CD14-positive monocyte (primary cell): Measurements from ENCODE around the gene ZEB1. TPM values are rescaled to one million over a fixed set of nuclear protein-coding genes. Genes with fewer than 3 reads are reported as not detected.

Experiments
- DNase-seq, 3 donors: peaks; one replicate each; pipeline ENCODE4 v3.0.0-alpha.2; 2011 to 2022
- H2AFZ ChIP-seq: 2 replicates; pipeline ENCODE4 v1.6.0; 2012; ENCODE audit warnings: mild to moderate bottlenecking, low read depth, low read length, inconsistent platforms; ENCODE audit not compliant: insufficient read depth, poor library complexity, severe bottlenecking
- H3K27ac ChIP-seq, 2 donors: 1 replicate in 1 of 2; 2 replicates in 1 of 2; pipeline ENCODE4 v1.5.1; 2012 to 2013; ENCODE audit warnings: low read length in 2 of 2, control low read depth in 1 of 2, inconsistent platforms in 1 of 2, low read depth in 1 of 2, mild to moderate bottlenecking in 1 of 2
- H3K27me3 ChIP-seq, 2 donors: one replicate each; pipeline versions ENCODE4 v1.6.0 to v1.6.1; 2011 to 2013; ENCODE audit warnings: low read length in 2 of 2; ENCODE audit not compliant: control insufficient read depth in 2 of 2, insufficient read depth in 2 of 2
- H3K36me3 ChIP-seq, 2 donors: replicated peaks in 1 of 2; 1 replicate in 1 of 2; 2 replicates in 1 of 2; pipeline versions ENCODE4 v1.5.1 to v1.6.1; 2012 to 2013; ENCODE audit warnings: low read length in 2 of 2, control low read depth in 1 of 2, inconsistent platforms in 1 of 2, mild to moderate bottlenecking in 1 of 2; ENCODE audit not compliant: insufficient read depth in 2 of 2, control insufficient read depth in 1 of 2
- H3K4me1 ChIP-seq, 2 donors: 1 replicate in 1 of 2; 2 replicates in 1 of 2; pipeline versions ENCODE4 v1.5.1 to v1.6.1; 2012 to 2013; ENCODE audit warnings: low read length in 2 of 2, control low read depth in 1 of 2, inconsistent platforms in 1 of 2, mild to moderate bottlenecking in 1 of 2, moderate library complexity in 1 of 2; ENCODE audit not compliant: insufficient read depth in 2 of 2, control insufficient read depth in 1 of 2
- H3K4me2 ChIP-seq: replicated peaks from 2 replicates; pipeline ENCODE3; 2012; ENCODE audit warnings: low read length, moderate library complexity, mild to moderate bottlenecking; ENCODE audit not compliant: poor library complexity, severe bottlenecking; ENCODE audit errors: extremely low read depth
- H3K4me3 ChIP-seq, 3 experiments: fragments of 200-600 bp in 1 of 3; sonication (generic) in 1 of 3; replicated peaks in 1 of 3; 1 replicate in 2 of 3; 2 replicates in 1 of 3; pipeline ENCODE4 v1.5.1; 2011 to 2013; ENCODE audit warnings: low read length in 3 of 3, mild to moderate bottlenecking in 3 of 3, control low read depth in 2 of 3, low read depth in 2 of 3, inconsistent platforms in 1 of 3, moderate library complexity in 1 of 3
- H3K79me2 ChIP-seq: 2 replicates; pipeline ENCODE4 v1.6.0; 2012; ENCODE audit warnings: mild to moderate bottlenecking, control low read depth, inconsistent platforms, low read length, moderate library complexity; ENCODE audit not compliant: insufficient read depth
- H3K9ac ChIP-seq: 2 replicates; pipeline ENCODE4 v1.6.0; 2017; ENCODE audit warnings: low read length, mild to moderate bottlenecking; ENCODE audit not compliant: insufficient read depth, poor library complexity, severe bottlenecking
- H3K9me3 ChIP-seq, 2 donors: replicated peaks in 1 of 2; 1 replicate in 1 of 2; 2 replicates in 1 of 2; pipeline versions ENCODE4 v1.5.1 to v1.6.1; 2012 to 2013; ENCODE audit warnings: low read length in 2 of 2, control low read depth in 1 of 2; ENCODE audit not compliant: control insufficient read depth in 1 of 2, insufficient read depth in 1 of 2
- H4K20me1 ChIP-seq: 2 replicates; pipeline ENCODE4 v1.6.0; 2012; ENCODE audit warnings: mild to moderate bottlenecking, low read length, control low read depth, moderate library complexity; ENCODE audit not compliant: insufficient read depth
- H3K27ac Mint-ChIP-seq, 7 donors: one replicate each; pipeline ENCODE4 v1.8.0; 2020; ENCODE audit warnings: mild to moderate bottlenecking in 7 of 7, mixed read lengths in 7 of 7, moderate library complexity in 6 of 7, inconsistent platforms in 2 of 7
- H3K27me3 Mint-ChIP-seq, 3 donors: one replicate each; pipeline ENCODE4 v1.8.0; 2021 to 2022; ENCODE audit warnings: low read depth in 3 of 3, mild to moderate bottlenecking in 3 of 3, mixed read lengths in 3 of 3, moderate library complexity in 3 of 3, inconsistent platforms in 1 of 3
- H3K36me3 Mint-ChIP-seq, 2 donors: one replicate each; pipeline ENCODE4 v1.8.0; 2020; ENCODE audit warnings: mixed read lengths in 2 of 2, inconsistent platforms in 1 of 2, mild to moderate bottlenecking in 1 of 2
- H3K4me1 Mint-ChIP-seq: one replicate; pipeline ENCODE4 v1.8.0; 2020; ENCODE audit warnings: mild to moderate bottlenecking, mixed read lengths
- H3K4me3 Mint-ChIP-seq, 2 donors: one replicate each; pipeline ENCODE4 v1.8.0; 2020; ENCODE audit warnings: mild to moderate bottlenecking in 2 of 2, mixed read lengths in 2 of 2, moderate library complexity in 1 of 2
- H3K9me3 Mint-ChIP-seq, 7 donors: one replicate each; pipeline ENCODE4 v1.8.0; 2020 to 2022; ENCODE audit warnings: mixed read lengths in 7 of 7, mild to moderate bottlenecking in 6 of 7, moderate library complexity in 6 of 7, inconsistent platforms in 2 of 7
- CTCF ChIP-seq: fragments of 200-600 bp; IDR thresholded peaks from one replicate; pipeline ENCODE4 v1.8.0; 2022; ENCODE audit warnings: antibody characterized with exemption, mild to moderate bottlenecking
- WGBS: methylation state at CpG from one replicate; pipeline ENCODE4 v1.1.5; 2013; ENCODE audit warnings: missing lambda C conversion rate; ENCODE audit not compliant: insufficient coverage; 5-methylcytosine and 5-hydroxymethylcytosine counted together
- intact Hi-C, 2 donors: fragments of 100-400 bp; cut with micrococcal nuclease; formaldehyde crosslinking; loops; one replicate each; pipeline versions ENCODE4 v1.15.0 to v1.15.1; 2023
- polyA plus RNA-seq, 3 donors: library from polyadenylated mRNA; depleted of rRNA in 1 of 3; unstranded in 2 of 3; stranded (reverse) in 1 of 3; fragments of 300-500 nt in 2 of 3; fragments of >200 nt in 1 of 3; fragmentation: Illumina TruSeq in 2 of 3; gene quantifications; 1 replicate in 2 of 3; 2 replicates in 1 of 3; pipeline ENCODE4 v1.2.3, GENCODE V29; 2012 to 2021

ZEB1 gene
- polyA plus RNA-seq, 3 donors = 0.13 to 0.20 TPM; not detected in 1

GRCh38 chr10:31372439-31372838 lies 53.4 kb downstream of the ZEB1 start:
- no peak overlapping the region for H3K27ac Mint-ChIP-seq
- H3K36me3 Mint-ChIP-seq = no peaks in the 10 kb centered on the region
- H2AFZ ChIP-seq = no peak overlapping the region
- no peaks in the 10 kb centered on the region for H3K79me2 ChIP-seq
- no peaks in the 10 kb centered on the region for H3K27me3 ChIP-seq
- H3K9ac ChIP-seq = no peak overlapping the region
- no peaks in the 10 kb centered on the region for H3K4me1 ChIP-seq
- H3K9me3 ChIP-seq = no peaks in the 10 kb centered on the region
- H3K4me2 ChIP-seq = no peak overlapping the region
- H3K9me3 Mint-ChIP-seq = no peaks in the 10 kb centered on the region
- no peaks in the 10 kb centered on the region for H3K36me3 ChIP-seq
- H4K20me1 ChIP-seq = no peaks in the 10 kb centered on the region
- no peak for DNase-seq
- H3K27ac ChIP-seq = no peak overlapping the region
- no CpG with 5 or more reads among the region's 3 CpGs for WGBS
- H3K4me3 ChIP-seq = no peak overlapping the region
- H3K4me1 Mint-ChIP-seq = no peaks in the 10 kb centered on the region
- H3K4me3 Mint-ChIP-seq = no peak overlapping the region
- intact Hi-C loops = no loop called here
- no peak for TF ChIP-seq CTCF
- H3K27me3 Mint-ChIP-seq = no peaks in the 10 kb centered on the region

- intact Hi-C loops = no loop called here
- no peaks in the 10 kb centered on the region for H4K20me1 ChIP-seq
- no peaks in the 10 kb centered on the region for H3K36me3 ChIP-seq
- no peak overlapping the region for H3K4me3 ChIP-seq
- no peaks in the 10 kb centered on the region for H3K79me2 ChIP-seq
- Mint-ChIP-seq H3K4me1 (no peaks in the 10 kb centered on the region), H3K27ac (no peak overlapping the region), H3K27me3 (no peaks in the 10 kb centered on the region), H3K4me3 (no peak overlapping the region), H3K36me3 (no peaks in the 10 kb centered on the region), H3K9me3 (no peaks in the 10 kb centered on the region)
- no peak overlapping the region for H2AFZ ChIP-seq
- TF ChIP-seq CTCF = no peak
- H3K4me2 ChIP-seq = no peak overlapping the region
- no peak for DNase-seq
- no peak overlapping the region for H3K9ac ChIP-seq
- WGBS = no CpG with 5 or more reads among the region's 2 CpGs
- H3K4me1 ChIP-seq = no peaks in the 10 kb centered on the region
- no peaks in the 10 kb centered on the region for H3K27me3 ChIP-seq
- H3K9me3 ChIP-seq = no peaks in the 10 kb centered on the region
- no peak overlapping the region for H3K27ac ChIP-seq
These were observed 55.2 kb downstream of the ZEB1 start for GRCh38 chr10:31374146-31374696.
